ENCODE results near the gene TBC1D23. TPM values are rescaled to one million over a fixed set of nuclear protein-coding genes. Genes with fewer than 3 reads are reported as not detected.
"Not testable (repeated sequence)": the region's sequence is repeated elsewhere in the genome, so short reads cannot be mapped to it uniquely, and the experiment has no call there.

TBC1D23 gene
- total and polyA plus RNA-seq, 12 donors = 19.8 to 117 (median 57.3) TPM

DNA sequence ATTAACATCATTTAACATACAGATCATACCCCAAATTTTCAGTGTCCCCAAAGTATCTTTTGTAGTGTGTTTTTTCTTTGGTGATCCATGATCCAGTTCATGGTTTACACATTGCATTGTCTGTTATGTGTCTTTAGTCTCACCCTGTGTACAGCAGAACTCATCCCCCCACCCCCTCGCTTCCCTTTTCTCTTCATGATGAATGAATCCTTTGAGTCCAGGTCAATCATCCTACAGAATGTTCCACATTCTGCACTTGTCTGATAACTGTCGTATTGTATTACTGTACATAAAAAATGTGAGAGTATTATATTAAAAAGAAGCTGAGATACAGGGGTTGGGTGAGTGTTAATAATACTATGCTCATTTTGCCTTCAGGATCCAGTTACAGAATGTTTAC is 59.2 kb downstream of the TBC1D23 start:
- no peak overlapping the region for H3K4me3 ChIP-seq
- 89 to 98% (median 94%) methylated on average over 2 of the region's 2 CpGs for WGBS, 4 donors
- peaks cover 4 to 20% of the 10 kb centered on the region in 2 donors for H3K36me3 ChIP-seq (replicated peaks in 1 of 2)

GRCh38 chr3:100324044-100324443 is 63.3 kb downstream of the TBC1D23 start:
- no peak for TF ChIP-seq POLR2A (IDR thresholded peaks at IDR 0.05)
- TF ChIP-seq, protein P1, sequence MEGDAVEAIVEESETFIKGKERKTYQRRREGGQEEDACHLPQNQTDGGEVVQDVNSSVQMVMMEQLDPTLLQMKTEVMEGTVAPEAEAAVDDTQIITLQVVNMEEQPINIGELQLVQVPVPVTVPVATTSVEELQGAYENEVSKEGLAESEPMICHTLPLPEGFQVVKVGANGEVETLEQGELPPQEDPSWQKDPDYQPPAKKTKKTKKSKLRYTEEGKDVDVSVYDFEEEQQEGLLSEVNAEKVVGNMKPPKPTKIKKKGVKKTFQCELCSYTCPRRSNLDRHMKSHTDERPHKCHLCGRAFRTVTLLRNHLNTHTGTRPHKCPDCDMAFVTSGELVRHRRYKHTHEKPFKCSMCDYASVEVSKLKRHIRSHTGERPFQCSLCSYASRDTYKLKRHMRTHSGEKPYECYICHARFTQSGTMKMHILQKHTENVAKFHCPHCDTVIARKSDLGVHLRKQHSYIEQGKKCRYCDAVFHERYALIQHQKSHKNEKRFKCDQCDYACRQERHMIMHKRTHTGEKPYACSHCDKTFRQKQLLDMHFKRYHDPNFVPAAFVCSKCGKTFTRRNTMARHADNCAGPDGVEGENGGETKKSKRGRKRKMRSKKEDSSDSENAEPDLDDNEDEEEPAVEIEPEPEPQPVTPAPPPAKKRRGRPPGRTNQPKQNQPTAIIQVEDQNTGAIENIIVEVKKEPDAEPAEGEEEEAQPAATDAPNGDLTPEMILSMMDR (IDR thresholded peaks at IDR 0.05) = no peak
- H3K36me3 ChIP-seq (replicated peaks in 1 of 2) = peaks cover 4 to 18% of the 10 kb centered on the region in 2 donors
- intact Hi-C loops (cut with DNase I) = no loop called here

More for the DNA sequence above, 59.2 kb downstream of the TBC1D23 start:
- intact Hi-C loops (cut with DNase I) = no loop called here
- no peaks in the 10 kb centered on the region for H3K4me1 ChIP-seq (replicated peaks in 1 of 2)
- no peak for DNase-seq
- no peak overlapping the region for H3K27ac ChIP-seq
- no peak for TF ChIP-seq POLR2A (IDR thresholded peaks at IDR 0.05)
- TF ChIP-seq, protein P1 (IDR thresholded peaks at IDR 0.05) = no peak
- no peaks in the 10 kb centered on the region for H3K9me3 ChIP-seq (replicated peaks in 1 of 3)
- no peaks in the 10 kb centered on the region for H3K27me3 ChIP-seq

GRCh38 chr3:100325827-100326226 is 65.0 kb downstream of the TBC1D23 start:
- Histone ChIP-seq H3K27me3 (no peaks in the 10 kb centered on the region), H3K36me3 (replicated peaks in 1 of 2) (peaks cover 0 to 3% of the 10 kb centered on the region in 2 donors), H3K9me3 (replicated peaks in 1 of 3) (no peaks in the 10 kb centered on the region), H3K4me3 (no peak overlapping the region), H3K27ac (no peak overlapping the region), H3K4me1 (replicated peaks in 1 of 2) (no peaks in the 10 kb centered on the region)
- intact Hi-C loops (cut with DNase I) = no loop called here
- no peak for TF ChIP-seq POLR2A (IDR thresholded peaks at IDR 0.05)
- TF ChIP-seq, protein P1 (IDR thresholded peaks at IDR 0.05) = no peak
- no peak for DNase-seq

More at GRCh38 chr3:100324044-100324443, 63.3 kb downstream of the TBC1D23 start:
- no peak overlapping the region for H3K27ac ChIP-seq
- no peaks in the 10 kb centered on the region for H3K4me1 ChIP-seq (replicated peaks in 1 of 2)
- no peak for DNase-seq
- H3K27me3 ChIP-seq = no peaks in the 10 kb centered on the region
- H3K4me3 ChIP-seq = no peak overlapping the region
- no peaks in the 10 kb centered on the region for H3K9me3 ChIP-seq (replicated peaks in 1 of 3)

- H3K9me3 ChIP-seq (replicated peaks in 1 of 3); H3K4me1 ChIP-seq (replicated peaks in 1 of 2); DNase-seq; intact Hi-C loops (cut with DNase I); H3K27me3 ChIP-seq; H3K4me3 ChIP-seq; H3K36me3 ChIP-seq (replicated peaks in 1 of 2); H3K27ac ChIP-seq: not testable (repeated sequence)
- 95 to 99% (median 97%) methylated on average over 5 of the region's 5 CpGs for WGBS, 4 donors
Observed at GRCh38 chr3:100327377-100327776, 66.6 kb downstream of the TBC1D23 start.

GRCh38 chr3:100329800-100330489 is 69.2 kb downstream of the TBC1D23 start:
- no peaks in the 10 kb centered on the region for H3K9me3 ChIP-seq (replicated peaks in 1 of 3)
- DNase-seq = no peak
- WGBS, 4 donors = 88 to 96% (median 90%) methylated on average over 4 of the region's 4 CpGs
- H3K27me3 ChIP-seq = no peaks in the 10 kb centered on the region
- peaks cover 0 to 8% of the 10 kb centered on the region in 2 donors for H3K4me1 ChIP-seq (replicated peaks in 1 of 2)
- no peak overlapping the region for H3K27ac ChIP-seq
- H3K4me3 ChIP-seq = no peak overlapping the region
- no peaks in the 10 kb centered on the region for H3K36me3 ChIP-seq (replicated peaks in 1 of 2)
- intact Hi-C loops (cut with DNase I) = no loop called here
- TF ChIP-seq, protein P1 (IDR thresholded peaks at IDR 0.05) = no peak
- no peak for TF ChIP-seq POLR2A (IDR thresholded peaks at IDR 0.05)
